ENCODE results near the gene FBLN1. TPM values are rescaled to one million over a fixed set of nuclear protein-coding genes. Genes with fewer than 3 reads are reported as not detected.
A peak's percentile ranks its signal among the peaks of the same experiment; 100 is the strongest.

The FBLN1 gene
- total and polyA plus RNA-seq, 2 of the 13 experiments (the other 11 are each of a cell fraction or from before 2014, with no cell fraction given), result 37.3 to 103 TPM

GRCh38 chr22:45638834-45639746, 136.4 kb downstream of the FBLN1 start (continued):
- TF ChIP-seq ZNF589 (CRISPR knock-in tag; conservative IDR thresholded peaks at IDR 0.05), result no peak
- TF ChIP-seq STAT5B (CRISPR knock-in tag; IDR thresholded peaks at IDR 0.05), result no peak
- TF ChIP-seq U2AF2 (IDR thresholded peaks at IDR 0.05; ENCODE audit: low read depth, low read length), result no peak
- no peak for TF ChIP-seq ATAD3A (CRISPR knock-in tag; IDR thresholded peaks at IDR 0.05)
- TF ChIP-seq SPEN (CRISPR knock-in tag; IDR thresholded peaks at IDR 0.05; ENCODE audit: low read depth), result no peak
- TF ChIP-seq PBX2 (CRISPR knock-in tag; IDR thresholded peaks at IDR 0.05), result no peak
- TF ChIP-seq DMAP1 (CRISPR knock-in tag; IDR thresholded peaks at IDR 0.05), result peak; percentile 58; the same call in 1 of the 2 replicates
- no peak for TF ChIP-seq KLF6 (CRISPR knock-in tag; IDR thresholded peaks at IDR 0.05)
- no peak for TF ChIP-seq ZNF552 (CRISPR knock-in tag; IDR thresholded peaks at IDR 0.05; ENCODE audit: borderline replicate concordance)
- TF ChIP-seq SSRP1 (CRISPR knock-in tag; IDR thresholded peaks at IDR 0.05), result no peak
- no peak for TF ChIP-seq ZNF33B (CRISPR knock-in tag; IDR thresholded peaks at IDR 0.05)
- no peak for TF ChIP-seq ZNF816 (CRISPR knock-in tag; IDR thresholded peaks at IDR 0.05; ENCODE audit: borderline replicate concordance)
- no peak for TF ChIP-seq KAT2B (IDR thresholded peaks at IDR 0.05; ENCODE audit: borderline replicate concordance, low read depth, low read length)
- TF ChIP-seq ZNF326 (CRISPR knock-in tag; IDR thresholded peaks at IDR 0.05; ENCODE audit: borderline replicate concordance), result no peak
- no peak for TF ChIP-seq HMGA1 (CRISPR knock-in tag; conservative IDR thresholded peaks at IDR 0.05)
- no peak for TF ChIP-seq PCBP1 (IDR thresholded peaks at IDR 0.05; ENCODE audit: borderline replicate concordance, low read depth, low read length)
- TF ChIP-seq CSRNP2 (CRISPR knock-in tag; conservative IDR thresholded peaks at IDR 0.05; ENCODE audit: low read depth), result no peak
- TF ChIP-seq TBX2 (CRISPR knock-in tag; IDR thresholded peaks at IDR 0.05; ENCODE audit: borderline replicate concordance), result peak; percentile 28; the same call in 1 of the 2 replicates
- TF ChIP-seq REST (IDR thresholded peaks at IDR 0.05; ENCODE audit: borderline replicate concordance in 1 of 2, low read depth in 1 of 2, low read length in 2 of 2), result no peak

Measured in HepG2 (cell line).